ENCODE results near the gene IDH3B.

GRCh38 chr20:2663364-2663886 lies 591 bp downstream of the IDH3B start:
- TF ChIP-seq POLR2A (IDR thresholded peaks at IDR 0.05), result no peak
- no peak for TF ChIP-seq CTCF (IDR thresholded peaks at IDR 0.05)
